ENCODE results near the gene TENM4. TPM values are rescaled to one million over a fixed set of nuclear protein-coding genes. Genes with fewer than 3 reads are reported as not detected.
"Not testable (repeated sequence)": the region's sequence is repeated elsewhere in the genome, so short reads cannot be mapped to it uniquely, and the experiment has no call there.

TENM4 gene
- polyA plus RNA-seq, 3 donors: 0.31 to 1.7 TPM; not detected in 1

- Histone ChIP-seq H3K4me3 (replicated peaks in 1 of 3; ENCODE audit: low read depth in 2 of 3, low read length in 3 of 3) (no peak overlapping the region), H3K4me2 (replicated peaks; ENCODE audit: extremely low read depth, low read length, poor library complexity, severe bottlenecking) (no peak overlapping the region), H2AFZ (ENCODE audit: insufficient read depth, low read depth, low read length, poor library complexity, severe bottlenecking) (no peak overlapping the region), H3K27me3 (ENCODE audit: control insufficient read depth in 2 of 2, insufficient read depth in 2 of 2, low read length in 2 of 2) (no peaks in the 10 kb centered on the region), H4K20me1 (ENCODE audit: insufficient read depth, low read length) (no peaks in the 10 kb centered on the region), H3K36me3 (replicated peaks in 1 of 2; ENCODE audit: control insufficient read depth in 1 of 2, insufficient read depth in 2 of 2, low read length in 2 of 2) (no peaks in the 10 kb centered on the region), H3K9ac (ENCODE audit: insufficient read depth, low read length, poor library complexity, severe bottlenecking) (no peak overlapping the region), H3K9me3 (replicated peaks in 1 of 2; ENCODE audit: control insufficient read depth in 1 of 2, insufficient read depth in 1 of 2, low read length in 2 of 2) (peaks cover 0 to under 1% of the 10 kb centered on the region in 2 donors), H3K79me2 (ENCODE audit: insufficient read depth, low read length) (no peaks in the 10 kb centered on the region), H3K4me1 (ENCODE audit: control insufficient read depth in 1 of 2, insufficient read depth in 2 of 2, low read length in 2 of 2) (no peaks in the 10 kb centered on the region), H3K27ac (ENCODE audit: low read depth in 1 of 2, low read length in 2 of 2) (no peak overlapping the region)
- no peaks in the 10 kb centered on the region for H3K4me1 Mint-ChIP-seq
- intact Hi-C loops (cut with micrococcal nuclease): no loop called here
- H3K27ac Mint-ChIP-seq: no peak overlapping the region
- 100% methylated on average over 1 of the region's 4 CpGs for WGBS (ENCODE audit: insufficient coverage)
- no peak overlapping the region for H3K4me3 Mint-ChIP-seq
- no peak for DNase-seq
- H3K9me3 Mint-ChIP-seq: peaks cover 0 to 8% (median 2%) of the 10 kb centered on the region in 7 donors
- peaks cover 2 to 14% (median 8%) of the 10 kb centered on the region in 3 donors for H3K27me3 Mint-ChIP-seq (ENCODE audit: low read depth in 3 of 3)
- H3K36me3 Mint-ChIP-seq: no peaks in the 10 kb centered on the region
- no peak for TF ChIP-seq CTCF (IDR thresholded peaks at IDR 0.05)
These were observed 556.1 kb downstream of the TENM4 start for GRCh38 chr11:78884761-78885160.

GRCh38 chr11:78883506-78883905 is 557.3 kb downstream of the TENM4 start:
- WGBS (ENCODE audit: insufficient coverage): 96% methylated on average over 4 of the region's 5 CpGs
- Histone ChIP-seq H3K36me3 (replicated peaks in 1 of 2; ENCODE audit: control insufficient read depth in 1 of 2, insufficient read depth in 2 of 2, low read length in 2 of 2) (no peaks in the 10 kb centered on the region), H3K9me3 (replicated peaks in 1 of 2; ENCODE audit: control insufficient read depth in 1 of 2, insufficient read depth in 1 of 2, low read length in 2 of 2) (peaks cover 0 to 13% of the 10 kb centered on the region in 2 donors), H4K20me1 (ENCODE audit: insufficient read depth, low read length) (no peaks in the 10 kb centered on the region), H2AFZ (ENCODE audit: insufficient read depth, low read depth, low read length, poor library complexity, severe bottlenecking) (no peak overlapping the region), H3K27ac (ENCODE audit: low read depth in 1 of 2, low read length in 2 of 2) (no peak overlapping the region), H3K9ac (ENCODE audit: insufficient read depth, low read length, poor library complexity, severe bottlenecking) (no peak overlapping the region), H3K27me3 (ENCODE audit: control insufficient read depth in 2 of 2, insufficient read depth in 2 of 2, low read length in 2 of 2) (no peaks in the 10 kb centered on the region), H3K4me1 (ENCODE audit: control insufficient read depth in 1 of 2, insufficient read depth in 2 of 2, low read length in 2 of 2) (no peaks in the 10 kb centered on the region), H3K4me3 (replicated peaks in 1 of 3; ENCODE audit: low read depth in 2 of 3, low read length in 3 of 3) (no peak overlapping the region), H3K79me2 (ENCODE audit: insufficient read depth, low read length) (no peaks in the 10 kb centered on the region), H3K4me2 (replicated peaks; ENCODE audit: extremely low read depth, low read length, poor library complexity, severe bottlenecking) (no peak overlapping the region)
- no peak for DNase-seq
- Mint-ChIP-seq H3K4me1 (no peaks in the 10 kb centered on the region), H3K4me3 (no peak overlapping the region), H3K27ac (no peak overlapping the region), H3K27me3 (ENCODE audit: low read depth in 3 of 3) (peaks cover 2 to 14% (median 4%) of the 10 kb centered on the region in 3 donors), H3K36me3 (no peaks in the 10 kb centered on the region), H3K9me3 (peaks cover 7 to 14% (median 11%) of the 10 kb centered on the region in 7 donors)
- TF ChIP-seq CTCF (IDR thresholded peaks at IDR 0.05): no peak
- intact Hi-C loops (cut with micrococcal nuclease): no loop called here

- Mint-ChIP-seq H3K27me3 (ENCODE audit: low read depth in 3 of 3) (peaks cover 0 to 12% (median 1%) of the 10 kb centered on the region in 3 donors), H3K9me3 (peaks cover 13 to 23% (median 16%) of the 10 kb centered on the region in 7 donors)
- H3K27ac ChIP-seq (ENCODE audit: low read depth in 1 of 2, low read length in 2 of 2); H2AFZ ChIP-seq (ENCODE audit: insufficient read depth, low read depth, low read length, poor library complexity, severe bottlenecking); DNase-seq; intact Hi-C loops (cut with micrococcal nuclease); H3K27ac Mint-ChIP-seq; H3K4me1 Mint-ChIP-seq; H3K4me1 ChIP-seq (ENCODE audit: control insufficient read depth in 1 of 2, insufficient read depth in 2 of 2, low read length in 2 of 2); H4K20me1 ChIP-seq (ENCODE audit: insufficient read depth, low read length); H3K4me2 ChIP-seq (replicated peaks; ENCODE audit: extremely low read depth, low read length, poor library complexity, severe bottlenecking); H3K27me3 ChIP-seq (ENCODE audit: control insufficient read depth in 2 of 2, insufficient read depth in 2 of 2, low read length in 2 of 2); H3K36me3 Mint-ChIP-seq; H3K4me3 Mint-ChIP-seq; H3K36me3 ChIP-seq (replicated peaks in 1 of 2; ENCODE audit: control insufficient read depth in 1 of 2, insufficient read depth in 2 of 2, low read length in 2 of 2); H3K9ac ChIP-seq (ENCODE audit: insufficient read depth, low read length, poor library complexity, severe bottlenecking); H3K79me2 ChIP-seq (ENCODE audit: insufficient read depth, low read length); H3K4me3 ChIP-seq (replicated peaks in 1 of 3; ENCODE audit: low read depth in 2 of 3, low read length in 3 of 3): not testable (repeated sequence)
- H3K9me3 ChIP-seq (replicated peaks in 1 of 2; ENCODE audit: control insufficient read depth in 1 of 2, insufficient read depth in 1 of 2, low read length in 2 of 2): peaks cover 0 to 22% of the 10 kb centered on the region in 2 donors
- 97% methylated on average over 40 of the region's 54 CpGs for WGBS (ENCODE audit: insufficient coverage)
These were observed 561.5 kb downstream of the TENM4 start for GRCh38 chr11:78879094-78879980.

Measured in CD14-positive monocyte (primary cell).